NB4 (cell line): Measurements from ENCODE around the gene NGLY1.

Source experiments
- CTCF ChIP-seq: IDR thresholded peaks from one replicate; pipeline ENCODE4 v1.5.1; 2012; ENCODE audit warnings: low read depth, low read length
- MYC ChIP-seq: IDR thresholded peaks from 2 replicates; pipeline ENCODE4 v1.6.1; 2011; ENCODE audit warnings: low read depth, low read length
- POLR2A ChIP-seq: IDR thresholded peaks from 2 replicates; pipeline ENCODE4 v1.6.1; 2011; ENCODE audit warnings: mild to moderate bottlenecking; ENCODE audit not compliant: insufficient read length; ENCODE audit errors: extremely low read depth

- TF ChIP-seq MYC (no peak), CTCF (no peak), POLR2A (no peak)
These were observed 77.0 kb downstream of the NGLY1 start for GRCh38 chr3:25706213-25706612.
